Parathyroid adenoma (tissue), 2 donors: ENCODE results near the gene LTB4R2.

Source experiments
- H2AFZ ChIP-seq: fragments of 300-600 bp; sonication (generic); one replicate; pipeline ENCODE4 v1.7.0; 2017; ENCODE audit warnings: antibody characterized with exemption, mild to moderate bottlenecking
- H3K27ac ChIP-seq: fragments of 300-600 bp; sonication (generic); one replicate; pipeline ENCODE4 v1.7.0; 2017
- H3K27me3 ChIP-seq: fragments of 300-600 bp; sonication (generic); one replicate; pipeline ENCODE4 v1.7.0; 2017; ENCODE audit warnings: low read length; ENCODE audit not compliant: control insufficient read depth, insufficient read depth
- H3K36me3 ChIP-seq: fragments of 300-600 bp; sonication (generic); one replicate; pipeline ENCODE4 v1.7.0; 2017; ENCODE audit warnings: low read length; ENCODE audit not compliant: control insufficient read depth, insufficient read depth
- H3K4me1 ChIP-seq: fragments of 300-600 bp; sonication (generic); one replicate; pipeline ENCODE4 v1.7.0; 2017; ENCODE audit warnings: control low read depth
- H3K4me2 ChIP-seq: fragments of 300-600 bp; sonication (generic); one replicate; pipeline ENCODE4 v1.7.0; 2017; ENCODE audit warnings: low read length
- H3K4me3 ChIP-seq: fragments of 300-600 bp; sonication (generic); one replicate; pipeline ENCODE4 v1.7.0; 2017; ENCODE audit warnings: low read depth, low read length
- H3K79me2 ChIP-seq: fragments of 300-600 bp; sonication (generic); one replicate; pipeline ENCODE4 v1.7.0; 2017; ENCODE audit warnings: control low read depth
- H3K9ac ChIP-seq: fragments of 300-600 bp; sonication (generic); one replicate; pipeline ENCODE4 v1.7.0; 2017; ENCODE audit warnings: mild to moderate bottlenecking
- H3K9me3 ChIP-seq: fragments of 300-600 bp; sonication (generic); one replicate; pipeline ENCODE4 v1.7.0; 2017; ENCODE audit warnings: low read length; ENCODE audit not compliant: control insufficient read depth
- TF ChIP-seq, protein P1 (sequence below): fragments of 300-600 bp; sonication (generic); IDR thresholded peaks from one replicate; pipeline ENCODE4 v1.7.0; 2017; ENCODE audit warnings: antibody characterized with exemption, mild to moderate bottlenecking
- donor health status: primary hyperparathyroidism.

LTB4R2 gene

DNA sequence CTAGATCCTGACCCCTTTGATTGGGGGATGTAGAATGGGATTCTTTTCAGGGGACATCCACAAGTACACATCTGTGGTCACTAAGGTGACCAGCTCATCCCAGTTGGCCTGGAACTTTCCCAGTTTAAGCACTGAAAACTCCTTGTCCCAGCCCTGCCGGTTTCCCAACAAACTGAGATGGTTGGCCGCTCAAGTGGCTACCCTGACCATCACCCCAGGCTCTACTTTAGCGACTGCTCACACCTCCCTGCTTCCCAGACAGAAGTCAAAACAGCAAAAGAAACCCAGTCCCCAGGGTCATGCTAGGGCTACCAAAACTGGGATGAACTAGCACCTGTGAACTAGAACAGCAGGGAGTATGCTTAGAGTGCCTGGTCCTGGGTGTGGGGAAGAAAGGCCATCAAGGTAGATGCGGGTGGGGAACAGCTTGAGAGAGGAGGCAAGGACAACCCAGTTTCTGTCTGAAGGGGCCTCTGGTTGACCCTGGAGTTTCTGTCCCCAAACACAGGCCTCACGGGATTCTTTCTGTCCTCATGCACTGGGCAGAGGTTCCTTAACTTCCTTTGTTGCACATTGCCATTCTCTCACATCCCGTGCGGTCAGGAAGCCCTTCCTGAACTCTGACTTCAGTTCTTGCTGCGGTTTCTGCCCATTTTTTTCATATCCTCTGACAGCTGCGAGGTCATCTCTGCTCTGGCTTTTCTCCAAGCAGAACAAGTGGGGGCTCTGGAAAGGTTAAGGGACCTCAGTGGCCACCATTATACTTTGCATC lies 3.0 kb downstream of the LTB4R2 start:
- Histone ChIP-seq H3K9ac (no peak overlapping the region), H3K27me3 (no peaks in the 10 kb centered on the region), H3K79me2 (no peaks in the 10 kb centered on the region), H3K36me3 (no peaks in the 10 kb centered on the region), H3K27ac (peak overlapping the region; percentile 68), H3K9me3 (no peaks in the 10 kb centered on the region), H3K4me1 (peaks cover 7% of the 10 kb centered on the region), H2AFZ (no peak overlapping the region), H3K4me3 (no peak overlapping the region), H3K4me2 (no peak overlapping the region)
- TF ChIP-seq, protein P1, sequence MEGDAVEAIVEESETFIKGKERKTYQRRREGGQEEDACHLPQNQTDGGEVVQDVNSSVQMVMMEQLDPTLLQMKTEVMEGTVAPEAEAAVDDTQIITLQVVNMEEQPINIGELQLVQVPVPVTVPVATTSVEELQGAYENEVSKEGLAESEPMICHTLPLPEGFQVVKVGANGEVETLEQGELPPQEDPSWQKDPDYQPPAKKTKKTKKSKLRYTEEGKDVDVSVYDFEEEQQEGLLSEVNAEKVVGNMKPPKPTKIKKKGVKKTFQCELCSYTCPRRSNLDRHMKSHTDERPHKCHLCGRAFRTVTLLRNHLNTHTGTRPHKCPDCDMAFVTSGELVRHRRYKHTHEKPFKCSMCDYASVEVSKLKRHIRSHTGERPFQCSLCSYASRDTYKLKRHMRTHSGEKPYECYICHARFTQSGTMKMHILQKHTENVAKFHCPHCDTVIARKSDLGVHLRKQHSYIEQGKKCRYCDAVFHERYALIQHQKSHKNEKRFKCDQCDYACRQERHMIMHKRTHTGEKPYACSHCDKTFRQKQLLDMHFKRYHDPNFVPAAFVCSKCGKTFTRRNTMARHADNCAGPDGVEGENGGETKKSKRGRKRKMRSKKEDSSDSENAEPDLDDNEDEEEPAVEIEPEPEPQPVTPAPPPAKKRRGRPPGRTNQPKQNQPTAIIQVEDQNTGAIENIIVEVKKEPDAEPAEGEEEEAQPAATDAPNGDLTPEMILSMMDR, result no peak

DNA sequence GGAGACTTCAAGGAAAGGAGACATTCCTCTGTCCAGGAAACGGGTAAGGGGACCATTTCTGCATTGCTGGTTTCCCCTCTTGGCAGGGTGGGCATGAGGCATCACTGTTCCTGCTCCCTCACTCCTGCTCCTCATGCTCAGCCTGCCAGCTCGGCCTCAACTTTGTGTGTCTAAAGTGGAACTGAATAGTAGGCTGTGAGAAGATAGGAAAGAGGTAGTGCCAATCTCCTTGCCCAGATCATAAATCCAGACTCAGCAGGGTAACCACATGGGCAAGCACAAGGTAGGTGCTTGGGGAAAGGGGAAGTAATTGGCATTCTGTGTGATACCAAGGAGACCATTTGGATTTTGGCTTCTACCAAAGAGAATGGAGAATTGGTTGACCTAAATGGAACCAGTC lies 4.0 kb downstream of the LTB4R2 start:
- TF ChIP-seq, protein P1, result no peak
- Histone ChIP-seq H3K27me3 (no peaks in the 10 kb centered on the region), H3K4me1 (peaks cover 7% of the 10 kb centered on the region), H3K36me3 (no peaks in the 10 kb centered on the region), H3K4me2 (no peak overlapping the region), H3K4me3 (no peak overlapping the region), H3K9ac (no peak overlapping the region), H3K27ac (peak overlapping the region; percentile 36), H3K79me2 (no peaks in the 10 kb centered on the region), H2AFZ (no peak overlapping the region), H3K9me3 (no peaks in the 10 kb centered on the region)

DNA sequence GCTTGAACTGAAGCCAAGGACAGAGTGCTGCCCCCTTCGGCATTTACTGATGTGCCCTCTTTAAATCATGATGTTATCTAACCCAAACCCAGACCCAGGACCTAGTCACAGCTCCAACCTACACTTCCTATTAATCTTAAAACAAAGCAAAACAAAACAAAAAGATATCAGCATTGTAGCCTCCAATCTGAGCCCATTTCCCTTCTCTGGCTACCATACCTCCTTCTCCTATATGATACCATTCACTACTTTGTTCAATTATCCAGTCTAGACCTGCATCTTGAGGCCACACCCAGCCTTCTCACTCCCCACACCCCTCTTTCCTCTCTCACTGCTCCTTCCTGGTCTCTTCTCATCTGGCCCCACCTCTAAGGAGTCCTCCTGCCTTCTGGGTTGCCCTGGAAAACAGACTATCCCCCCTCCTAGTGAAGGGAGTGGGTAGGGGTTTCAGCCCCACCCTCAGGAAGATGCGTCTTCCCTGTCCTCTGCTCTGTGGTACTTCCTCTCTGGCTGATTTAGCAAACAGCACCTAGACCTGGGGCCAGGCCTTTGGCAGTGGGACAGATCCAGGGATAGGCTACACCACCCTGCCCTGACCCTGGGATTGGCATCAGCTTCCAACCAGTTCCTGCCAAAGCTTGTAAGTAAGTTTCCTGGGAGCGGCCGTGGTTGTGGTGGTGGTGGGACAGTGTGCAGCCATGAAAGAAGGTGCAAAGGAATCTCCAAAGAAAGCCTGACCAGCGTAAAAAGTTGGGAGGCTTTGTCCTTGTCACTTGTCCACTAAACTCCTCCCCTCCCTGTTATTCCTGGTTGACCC lies 4.6 kb downstream of the LTB4R2 start:
- no peak overlapping the region for H2AFZ ChIP-seq
- TF ChIP-seq, protein P1, result no peak
- no peak overlapping the region for H3K9ac ChIP-seq
- H3K4me1 ChIP-seq, result peaks cover 7% of the 10 kb centered on the region
- no peaks in the 10 kb centered on the region for H3K9me3 ChIP-seq
- no peak overlapping the region for H3K4me2 ChIP-seq
- no peaks in the 10 kb centered on the region for H3K79me2 ChIP-seq
- no peaks in the 10 kb centered on the region for H3K36me3 ChIP-seq
- H3K4me3 ChIP-seq, result no peak overlapping the region
- peak overlapping the region; percentile 47 for H3K27ac ChIP-seq
- H3K27me3 ChIP-seq, result no peaks in the 10 kb centered on the region

DNA sequence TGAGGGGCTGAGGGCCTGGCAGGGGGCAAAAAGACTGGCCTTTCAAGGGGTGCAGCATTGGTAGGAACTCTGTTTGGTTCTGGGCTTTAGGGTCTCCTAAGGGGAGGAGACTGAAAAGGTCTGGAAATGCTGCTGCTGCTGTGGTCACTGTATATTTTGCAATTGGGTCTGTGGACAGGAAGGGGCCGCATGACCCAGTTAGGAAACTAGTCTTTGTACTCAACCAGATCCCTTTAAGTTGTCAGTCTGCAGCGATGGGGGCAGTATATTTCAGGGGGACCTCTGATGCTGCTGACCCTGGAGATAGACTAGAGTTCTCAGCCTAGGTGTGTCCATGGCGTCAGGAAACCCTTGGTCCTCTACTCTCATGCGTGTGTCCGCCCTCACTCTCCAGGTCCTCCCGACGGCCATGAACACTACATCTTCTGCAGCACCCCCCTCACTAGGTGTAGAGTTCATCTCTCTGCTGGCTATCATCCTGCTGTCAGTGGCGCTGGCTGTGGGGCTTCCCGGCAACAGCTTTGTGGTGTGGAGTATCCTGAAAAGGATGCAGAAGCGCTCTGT lies 5.4 kb downstream of the LTB4R2 start:
- TF ChIP-seq, protein P1, result no peak
- Histone ChIP-seq H3K4me1 (peaks cover 3% of the 10 kb centered on the region), H3K9me3 (no peaks in the 10 kb centered on the region), H2AFZ (no peak overlapping the region), H3K36me3 (no peaks in the 10 kb centered on the region), H3K4me2 (no peak overlapping the region), H3K27ac (peak overlapping the region; percentile 47), H3K9ac (no peak overlapping the region), H3K4me3 (no peak overlapping the region), H3K79me2 (no peaks in the 10 kb centered on the region), H3K27me3 (no peaks in the 10 kb centered on the region)
